Activated T-cell treated with anti-CD3 and anti-CD28 coated beads for 48 hours (primary cell): Measurements from ENCODE around the gene FTMT.
"Not testable (repeated sequence)": the region's sequence is repeated elsewhere in the genome, so short reads cannot be mapped to it uniquely, and the experiment has no call there.

Experiments
- DNase-seq: peaks from one replicate; pipeline ENCODE4 v3.0.0-alpha.2; 2020; ENCODE audit warnings: low read depth

The FTMT gene

DNA sequence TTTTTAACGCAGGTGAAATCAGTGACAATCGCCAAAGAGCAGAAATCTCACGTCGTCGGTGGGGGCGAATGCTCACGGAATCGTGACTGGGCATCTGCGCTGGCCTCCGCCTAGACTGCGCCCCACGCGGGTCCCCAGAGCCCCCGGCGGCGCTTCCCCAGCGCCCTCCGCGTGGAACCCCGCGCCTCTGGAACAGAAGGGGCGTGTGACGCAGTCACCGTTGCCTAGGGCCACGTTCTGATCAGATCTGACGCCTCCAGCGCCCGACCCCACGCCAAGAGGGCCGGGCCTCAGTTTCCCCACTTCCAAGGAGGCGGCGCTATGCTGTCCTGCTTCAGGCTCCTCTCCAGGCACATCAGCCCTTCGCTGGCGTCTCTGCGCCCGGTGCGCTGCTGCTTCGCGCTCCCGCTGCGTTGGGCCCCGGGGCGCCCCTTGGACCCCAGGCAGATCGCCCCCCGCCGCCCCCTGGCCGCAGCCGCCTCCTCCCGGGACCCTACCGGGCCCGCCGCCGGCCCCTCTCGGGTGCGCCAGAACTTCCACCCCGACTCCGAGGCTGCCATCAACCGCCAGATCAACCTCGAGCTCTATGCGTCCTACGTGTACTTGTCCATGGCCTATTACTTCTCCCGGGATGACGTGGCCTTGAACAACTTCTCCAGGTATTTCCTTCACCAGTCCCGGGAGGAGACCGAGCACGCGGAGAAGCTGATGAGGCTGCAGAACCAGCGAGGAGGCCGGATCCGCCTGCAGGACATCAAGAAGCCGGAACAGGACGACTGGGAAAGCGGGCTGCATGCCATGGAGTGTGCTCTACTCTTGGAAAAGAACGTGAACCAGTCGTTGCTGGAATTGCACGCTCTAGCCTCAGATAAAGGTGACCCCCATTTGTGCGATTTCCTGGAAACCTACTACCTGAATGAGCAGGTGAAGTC lies at the start of gene FTMT:
FTMT (plus strand) TSS at position 240 of the 932 bp plus-strand sequence; CDS start at position 322, 82 bp downstream.
- DNase-seq = no peak

DNA sequence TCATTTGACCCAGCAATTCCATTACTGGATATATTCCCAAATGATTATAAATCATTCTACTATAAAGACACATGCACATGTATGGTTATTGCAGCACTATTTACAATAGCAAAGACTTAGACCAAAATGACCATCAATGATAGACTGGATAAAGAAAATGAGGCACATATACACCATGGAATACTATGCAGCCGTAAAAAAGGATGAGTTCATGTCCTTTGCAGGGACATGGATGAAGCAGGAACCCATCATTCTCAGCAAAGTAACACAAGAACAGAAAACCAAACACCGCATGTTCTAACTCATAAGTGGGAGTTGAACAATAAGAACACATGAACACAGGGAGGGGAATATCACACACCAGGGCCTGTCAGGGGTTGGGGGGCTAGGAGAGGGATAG lies 46.4 kb upstream of the FTMT start:
- DNase-seq = not testable (repeated sequence)

GRCh38 chr5:121805911-121806310 lies 45.8 kb upstream of the FTMT start:
- DNase-seq = no peak

GRCh38 chr5:121816164-121816563 lies 35.5 kb upstream of the FTMT start:
- no peak for DNase-seq

- no peak for DNase-seq
Observed at GRCh38 chr5:121819682-121820261, 31.9 kb upstream of the FTMT start.

DNA sequence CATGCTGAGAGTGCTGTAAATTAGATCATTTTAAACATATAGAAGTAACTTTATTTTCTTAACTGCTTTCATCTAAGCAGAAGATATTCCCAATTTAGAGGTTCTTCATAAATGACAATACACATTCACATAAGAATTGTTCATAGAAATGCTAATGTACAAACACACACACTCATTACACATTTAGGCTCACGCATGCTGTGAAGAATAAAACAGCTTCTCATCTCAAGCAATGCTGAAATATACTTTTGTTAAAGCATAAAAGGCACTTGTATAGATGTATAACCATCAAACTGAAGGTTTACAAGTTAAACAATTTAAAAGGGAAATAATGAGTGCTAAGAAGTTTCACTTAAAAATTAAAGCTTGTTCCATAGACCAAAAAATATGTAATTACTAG lies 18.1 kb upstream of the FTMT start:
- DNase-seq = no peak

DNA sequence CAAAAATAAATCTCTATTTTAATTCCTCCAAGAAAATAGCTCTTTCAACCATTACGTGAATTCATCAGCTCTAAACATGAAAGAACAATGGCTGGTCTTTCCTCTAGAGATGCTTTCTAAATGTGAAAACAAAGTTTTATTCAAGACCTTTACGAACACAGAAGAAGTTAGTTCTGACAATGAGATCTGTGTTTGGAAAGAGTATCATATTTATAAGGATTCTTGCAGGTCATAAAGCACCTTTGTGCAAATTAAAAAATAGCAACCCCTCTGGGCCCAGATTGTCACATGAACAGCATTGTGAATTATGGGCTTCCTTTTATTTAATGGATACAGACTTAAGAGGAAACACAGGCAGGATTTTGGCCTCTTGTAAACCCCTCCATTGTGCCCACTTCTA lies 17.7 kb upstream of the FTMT start:
- DNase-seq = no peak

DNA sequence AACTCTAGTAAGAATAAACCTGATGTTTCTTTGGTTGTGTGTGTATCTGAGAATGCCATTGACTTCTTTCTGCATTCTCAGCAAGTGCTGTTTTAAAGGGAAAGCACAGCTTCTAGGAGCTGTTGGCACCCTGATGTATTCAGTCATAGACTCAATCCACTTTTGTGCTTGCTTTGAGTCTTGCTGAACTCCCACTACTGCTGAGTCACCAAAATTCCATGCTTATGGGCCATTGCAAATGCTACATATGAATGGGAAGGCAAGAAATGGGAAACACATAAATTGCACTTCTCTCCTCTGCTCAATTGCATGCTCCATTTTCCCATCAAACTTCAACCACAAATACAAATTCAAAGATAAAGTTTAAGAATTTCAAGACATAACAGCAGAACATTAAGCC lies 9.8 kb upstream of the FTMT start:
- no peak for DNase-seq

DNA sequence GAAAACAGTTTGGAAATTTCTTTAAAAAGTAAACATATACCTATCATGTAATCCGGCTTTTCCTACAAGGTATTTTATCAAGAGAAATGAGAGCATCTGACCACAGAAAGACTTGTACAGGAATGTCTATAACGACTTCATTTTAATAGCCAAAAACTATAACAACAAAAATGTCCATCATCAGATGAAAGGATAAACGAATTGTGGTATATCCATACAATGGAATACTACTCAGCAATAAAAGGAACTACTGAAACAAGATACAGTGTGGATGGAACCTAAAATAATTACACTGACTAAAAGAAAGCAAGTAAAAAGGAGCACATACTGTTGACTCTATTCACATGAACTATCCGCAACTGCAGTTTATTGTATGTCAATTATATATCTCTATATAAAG lies 1.4 kb upstream of the FTMT start:
- DNase-seq = no peak

- no peak for DNase-seq
Observed at GRCh38 chr5:121853850-121854249, 2.2 kb downstream of the FTMT start.

- DNase-seq = no peak
Observed at GRCh38 chr5:121862801-121863200, 11.1 kb downstream of the FTMT start.

GRCh38 chr5:121863753-121864285 lies 12.1 kb downstream of the FTMT start:
- no peak for DNase-seq

DNA sequence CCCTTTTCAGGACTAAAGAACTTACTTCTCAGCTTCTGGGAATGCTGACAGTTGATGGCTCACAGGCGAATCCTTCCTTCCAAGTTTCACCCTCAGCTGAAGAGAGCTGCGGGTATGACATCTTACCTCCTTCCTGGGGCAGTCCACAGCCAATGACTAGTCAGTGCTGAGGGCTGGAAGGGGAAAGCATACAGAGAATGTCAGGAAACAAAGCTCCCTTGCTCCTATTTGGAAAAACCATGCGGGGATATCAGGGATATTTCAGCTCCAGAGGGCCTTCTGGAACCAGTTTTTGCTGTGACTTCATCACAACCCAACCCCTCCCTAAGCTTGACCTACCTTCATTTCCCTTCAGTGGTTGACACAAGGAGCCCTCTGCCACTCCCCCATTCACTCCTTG lies 15.7 kb downstream of the FTMT start:
- DNase-seq = no peak

DNA sequence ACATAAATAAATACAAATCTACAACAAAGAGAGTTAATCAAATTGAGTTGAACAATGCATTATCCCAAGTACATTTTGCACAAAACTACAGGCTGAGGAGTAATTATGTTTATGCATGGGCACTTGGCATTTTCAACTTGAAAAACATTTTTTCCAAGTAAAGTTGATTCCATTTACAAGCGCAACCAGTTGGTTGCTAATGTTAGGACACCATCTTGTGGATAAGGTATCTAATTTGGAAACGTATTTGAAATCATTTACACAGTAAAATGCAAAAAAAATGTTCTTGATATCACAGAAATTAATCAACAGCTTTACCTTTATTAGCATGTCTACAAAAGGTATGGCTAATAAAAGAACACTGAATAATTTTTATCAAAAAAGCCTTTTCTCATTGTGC lies 18.8 kb downstream of the FTMT start:
- DNase-seq = no peak

DNA sequence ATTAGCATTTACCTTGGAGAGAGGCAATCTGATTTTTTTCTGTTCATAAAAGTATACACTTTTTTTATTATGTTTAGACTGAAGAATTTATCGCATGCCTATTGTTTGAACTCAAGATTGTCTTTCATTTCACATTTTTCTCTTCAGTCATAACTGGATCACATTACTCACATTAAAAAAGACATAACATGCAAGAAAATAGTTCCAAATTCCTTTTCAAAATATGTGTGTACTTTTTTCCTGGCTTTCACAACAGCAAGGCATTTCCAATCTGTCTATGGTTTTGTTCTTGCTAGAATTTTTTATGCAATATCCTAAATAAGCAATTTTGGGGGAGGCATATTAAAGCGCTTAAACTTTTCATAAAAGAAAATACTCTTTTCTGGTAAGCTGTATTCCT lies 21.2 kb downstream of the FTMT start:
- no peak for DNase-seq

- no peak for DNase-seq
Observed at GRCh38 chr5:121873409-121873808, 21.7 kb downstream of the FTMT start.

- DNase-seq = no peak
Observed at GRCh38 chr5:121885630-121886029, 33.9 kb downstream of the FTMT start.

DNA sequence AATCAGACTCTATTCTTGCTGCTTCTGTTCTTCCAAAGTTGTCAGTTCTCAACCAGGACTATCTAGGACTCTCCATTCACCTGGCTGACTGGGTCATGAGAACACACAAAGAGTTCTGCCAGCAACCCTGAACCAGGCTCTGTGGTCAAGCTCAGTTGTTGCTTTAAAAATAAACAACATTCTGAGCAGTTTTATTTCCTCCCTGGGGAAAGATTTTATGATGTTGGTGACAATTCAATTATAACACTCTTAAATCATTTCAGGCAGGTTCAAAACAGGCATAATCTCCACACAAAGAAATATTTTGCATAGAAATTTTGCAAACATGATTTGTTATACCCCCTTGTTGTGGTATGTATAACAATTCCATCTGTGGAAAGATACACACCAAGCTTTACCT lies 36.0 kb downstream of the FTMT start:
- no peak for DNase-seq

DNA sequence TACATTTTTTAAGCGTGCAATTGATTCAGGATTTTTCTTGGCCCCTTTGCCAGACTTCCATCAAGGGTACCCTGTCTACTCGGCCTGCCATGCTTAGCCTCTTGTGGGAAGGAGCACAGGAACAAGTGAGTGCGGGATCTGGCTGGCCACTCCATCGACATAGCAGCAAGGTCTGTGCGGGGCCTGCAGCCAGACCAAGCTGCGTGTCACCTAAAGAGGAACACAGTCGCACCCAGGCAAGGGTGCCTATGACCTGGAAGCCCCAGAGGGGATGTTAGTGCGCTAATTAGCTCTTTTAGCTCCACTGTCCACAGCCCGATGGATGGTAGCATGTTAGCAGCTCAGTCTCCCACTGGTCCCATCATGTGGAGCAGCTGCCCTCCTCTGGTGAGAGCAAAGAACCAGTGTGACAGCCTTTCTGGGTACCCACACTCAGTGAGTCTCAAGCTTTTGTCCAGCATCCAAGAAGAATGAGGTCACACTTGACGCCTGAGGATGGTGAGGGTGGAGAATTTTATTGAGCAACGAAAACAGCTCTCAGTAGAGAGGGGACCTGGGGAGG lies 38.7 kb downstream of the FTMT start:
- DNase-seq = no peak

DNA sequence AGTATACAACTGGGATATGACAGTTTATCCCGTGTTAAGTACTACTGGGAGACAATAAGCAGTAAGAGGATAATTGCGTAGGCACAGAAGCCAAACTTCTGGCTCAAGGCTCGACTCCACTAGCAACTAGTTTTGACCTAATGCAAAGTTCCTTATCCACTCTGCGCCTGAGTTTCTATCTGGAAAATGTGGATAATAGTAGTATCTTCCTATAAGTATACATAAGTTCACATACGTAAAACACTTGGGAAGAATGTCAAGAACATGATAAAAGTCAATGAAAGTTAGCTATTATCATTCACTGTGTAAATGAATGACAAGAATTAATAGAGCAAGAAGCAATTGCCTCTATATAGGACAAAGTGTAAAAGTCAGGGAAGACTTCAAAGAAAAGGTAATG lies 45.7 kb downstream of the FTMT start:
- no peak for DNase-seq

DNA sequence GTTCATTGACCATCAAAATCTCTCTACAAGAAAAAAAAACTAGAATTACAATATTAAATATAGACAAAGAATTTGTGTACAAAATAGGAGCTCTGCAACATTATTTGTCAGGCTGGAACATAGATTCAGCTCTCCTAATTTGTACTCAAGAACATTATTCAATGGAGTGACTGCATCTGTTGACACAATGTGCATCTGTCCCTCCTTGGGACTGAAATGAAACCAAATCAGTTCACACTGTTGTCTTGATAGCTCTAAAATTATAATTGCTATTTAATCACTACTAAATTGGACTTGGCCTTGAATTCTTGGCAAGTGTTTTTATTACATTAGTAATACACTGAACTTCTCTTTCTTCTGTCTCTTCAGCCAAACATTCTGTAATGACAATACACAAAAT lies 47.7 kb downstream of the FTMT start:
- no peak for DNase-seq
